OCI-LY3 (cell line): ENCODE data around the gene RPS24.

Experiments used
- CTCF ChIP-seq: fragments of 200-600, 300-600 bp; sonication (generic); IDR thresholded peaks from 2 replicates; pipeline ENCODE4 v1.5.1; 2014; ENCODE audit warnings: antibody characterized with exemption, low read length, low read depth
- EZH2phosphoT487 ChIP-seq: fragments of 200-600 bp; shearing (Covaris generic); IDR thresholded peaks from 2 replicates; pipeline ENCODE4 v1.6.1; 2018; ENCODE audit warnings: antibody characterized with exemption, mixed run types, low read depth

GRCh38 chr10:78081292-78081691 is 47.6 kb downstream of the RPS24 start:
- no peak for TF ChIP-seq CTCF
- TF ChIP-seq EZH2phosphoT487: no peak
